SJSA1 (cell line): ENCODE measurements around the gene PDGFC. TPM values are rescaled to one million over a fixed set of nuclear protein-coding genes. Genes with fewer than 3 reads are reported as not detected.
A peak's percentile ranks its signal among the peaks of the same experiment; 100 is the strongest.
"Not testable (repeated sequence)": the region's sequence is repeated elsewhere in the genome, so short reads cannot be mapped to it uniquely, and the experiment has no call there.

Experiments used
- DNase-seq, 2 experiments: peaks; one replicate each; pipeline ENCODE4 v3.0.0-alpha.2; 2015 to 2020; ENCODE audit warnings: low spot score in 2 of 2, low read depth in 1 of 2
- H3K27ac ChIP-seq: fragments of 250-450 bp; sonication (Bioruptor Pico); 2 replicates; pipeline ENCODE4 v1.5.1; 2020; ENCODE audit warnings: mild to moderate bottlenecking, moderate library complexity
- H3K27me3 ChIP-seq: fragments of 250-450 bp; sonication (Bioruptor Pico); replicated peaks from 2 replicates; pipeline ENCODE4 v1.5.1; 2020; ENCODE audit warnings: mild to moderate bottlenecking, moderate library complexity
- H3K36me3 ChIP-seq: fragments of 250-450 bp; sonication (Bioruptor Pico); 2 replicates; pipeline ENCODE4 v1.5.1; 2020; ENCODE audit warnings: mild to moderate bottlenecking
- H3K4me1 ChIP-seq: fragments of 250-450 bp; sonication (Bioruptor Pico); replicated peaks from 2 replicates; pipeline ENCODE4 v1.6.1; 2021; ENCODE audit warnings: mild to moderate bottlenecking
- H3K4me3 ChIP-seq: fragments of 250-450 bp; sonication (Bioruptor Pico); 2 replicates; pipeline ENCODE4 v1.5.1; 2020; ENCODE audit warnings: mild to moderate bottlenecking
- H3K9me3 ChIP-seq: fragments of 250-450 bp; sonication (Bioruptor Pico); replicated peaks from 2 replicates; pipeline ENCODE4 v1.5.1; 2020; ENCODE audit warnings: mild to moderate bottlenecking
- total RNA-seq: library from RNA; depleted of rRNA; stranded (reverse); fragments of >200 nt; shearing (Covaris generic); gene quantifications from 2 replicates; pipeline ENCODE4 v1.2.3, GENCODE V29; 2014

Gene PDGFC
- total RNA-seq, 1 experiment from 2014 or later, result 63.0 TPM

GRCh38 chr4:156939139-156939538 lies 32.5 kb downstream of the PDGFC start:
- H3K9me3 ChIP-seq, result no peaks in the 10 kb centered on the region
- peak overlapping the region; percentile 49 for H3K27ac ChIP-seq
- no peaks in the 10 kb centered on the region for H3K27me3 ChIP-seq
- H3K4me3 ChIP-seq, result no peak overlapping the region
- H3K36me3 ChIP-seq, result no peaks in the 10 kb centered on the region
- no peak for DNase-seq
- H3K4me1 ChIP-seq, result peaks cover 41% of the 10 kb centered on the region

DNA sequence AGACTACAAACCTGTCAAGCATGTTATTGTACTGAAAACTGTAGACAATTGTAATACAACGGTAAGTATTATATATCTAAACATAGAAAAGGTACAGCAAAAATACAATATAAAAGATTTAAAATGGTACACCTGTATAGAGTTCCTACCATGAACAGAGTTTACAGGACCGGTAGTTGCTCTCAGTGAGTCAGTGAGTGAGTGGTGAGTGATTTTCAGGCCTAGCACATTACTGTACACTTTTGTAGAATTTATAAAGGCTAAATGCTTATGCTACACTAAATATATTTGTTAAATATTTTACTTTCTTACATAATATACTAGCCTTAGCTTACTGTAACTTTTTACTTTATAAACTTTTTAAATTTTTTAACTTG lies 37.4 kb downstream of the PDGFC start:
- DNase-seq, result no peak
- H3K4me3 ChIP-seq, result no peak overlapping the region
- H3K36me3 ChIP-seq, result no peaks in the 10 kb centered on the region
- H3K9me3 ChIP-seq, result peaks cover 5% of the 10 kb centered on the region; the same call in 1 of the 2 replicates
- H3K4me1 ChIP-seq, result peaks cover 43% of the 10 kb centered on the region
- H3K27ac ChIP-seq, result peak overlapping the region; percentile 33
- no peaks in the 10 kb centered on the region for H3K27me3 ChIP-seq

DNA sequence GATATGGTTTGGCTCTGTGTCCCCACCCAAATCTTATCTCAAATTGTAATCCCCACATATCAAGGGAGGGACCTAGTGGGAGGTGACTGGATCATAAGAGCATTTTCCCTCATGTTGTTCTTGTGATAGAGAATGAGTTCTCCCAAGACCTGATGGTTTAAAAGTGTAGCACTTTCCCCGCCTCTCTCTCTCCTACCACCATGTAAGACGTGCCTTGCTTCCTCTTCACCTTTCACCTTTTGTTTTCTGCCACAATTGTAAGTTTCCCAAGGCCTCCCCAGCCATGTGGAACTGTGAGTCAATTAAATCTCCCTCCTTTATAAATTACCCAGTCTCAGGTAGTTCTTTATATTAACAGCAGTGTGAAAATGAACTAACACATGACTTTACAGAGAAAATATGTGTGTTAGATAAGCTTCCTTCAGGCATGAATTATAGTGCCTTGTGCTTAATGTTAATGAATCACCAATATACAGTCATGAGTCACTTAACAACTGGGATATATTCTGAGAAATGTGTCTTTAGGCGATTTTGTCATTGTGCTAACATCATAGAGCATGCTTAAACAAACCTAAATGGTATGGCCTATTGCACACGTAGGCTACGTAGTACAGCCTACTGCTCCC lies 37.9 kb downstream of the PDGFC start:
- Histone ChIP-seq H3K9me3 (peaks cover 5% of the 10 kb centered on the region; the same call in 1 of the 2 replicates), H3K27me3 (no peaks in the 10 kb centered on the region), H3K36me3 (no peaks in the 10 kb centered on the region), H3K27ac (peak overlapping the region; percentile 33), H3K4me1 (peaks cover 44% of the 10 kb centered on the region), H3K4me3 (no peak overlapping the region)
- DNase-seq, result peak in 1 of 2 experiments; percentile 48

GRCh38 chr4:156932360-156932759 lies 39.2 kb downstream of the PDGFC start:
- peaks cover 47% of the 10 kb centered on the region for H3K4me1 ChIP-seq
- not testable (repeated sequence) for H3K4me3 ChIP-seq, DNase-seq, H3K36me3 ChIP-seq, H3K27me3 ChIP-seq, H3K9me3 ChIP-seq
- H3K27ac ChIP-seq, result 0 out of 2 replicates have a peak overlapping the region, but pooled peaks have one; percentile 88

- DNase-seq, result peak; percentile 87 to 95
- H3K27me3 ChIP-seq, result no peaks in the 10 kb centered on the region
- H3K4me3 ChIP-seq, result no peak overlapping the region
- H3K36me3 ChIP-seq, result peaks cover 2% of the 10 kb centered on the region
- H3K9me3 ChIP-seq, result peaks cover 5% of the 10 kb centered on the region; the same call in 1 of the 2 replicates
- H3K4me1 ChIP-seq, result peaks cover 47% of the 10 kb centered on the region
- peak overlapping the region; percentile 88 for H3K27ac ChIP-seq
Measured at GRCh38 chr4:156931267-156931666, 40.3 kb downstream of the PDGFC start.

DNA sequence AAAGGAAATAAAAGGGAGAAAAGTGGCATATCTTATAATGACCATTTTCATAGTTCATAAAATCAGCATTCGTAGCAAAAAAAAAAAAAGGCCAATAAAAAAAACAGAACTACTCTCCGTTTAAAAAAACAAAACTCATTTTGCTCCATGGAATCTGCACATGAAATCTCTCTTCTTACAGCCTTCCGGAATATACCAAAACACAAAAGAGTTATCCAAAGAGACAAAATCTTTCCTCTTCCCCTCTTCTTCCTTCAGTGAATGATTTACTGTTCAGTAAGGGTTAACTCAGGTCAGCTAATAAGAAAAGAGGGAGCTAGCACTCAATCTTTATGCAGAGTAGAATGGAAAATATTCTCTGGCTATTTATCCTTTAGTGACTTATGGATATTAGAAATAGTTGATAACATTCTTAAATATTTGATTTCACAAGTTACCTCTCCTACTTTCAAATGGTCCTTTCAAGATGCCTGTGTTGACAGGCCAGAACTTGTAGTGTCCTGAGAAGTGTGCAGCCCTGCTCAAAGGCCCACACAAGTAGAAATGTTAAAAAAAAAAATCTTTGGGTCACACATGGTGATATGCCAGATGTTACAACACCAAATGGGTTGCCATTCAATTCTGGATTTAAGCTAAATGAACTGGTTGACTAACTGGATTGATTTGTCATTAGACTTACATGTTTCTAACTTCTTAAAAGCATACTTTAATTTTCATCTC lies 42.1 kb downstream of the PDGFC start:
- H3K36me3 ChIP-seq, result peaks cover 2% of the 10 kb centered on the region
- peak overlapping the region; percentile 88 for H3K27ac ChIP-seq
- H3K4me1 ChIP-seq, result peaks cover 47% of the 10 kb centered on the region
- no peak overlapping the region for H3K4me3 ChIP-seq
- peaks cover 5% of the 10 kb centered on the region; the same call in 1 of the 2 replicates for H3K9me3 ChIP-seq
- H3K27me3 ChIP-seq, result no peaks in the 10 kb centered on the region
- DNase-seq, result peak in 1 of 2 experiments; percentile 53

DNA sequence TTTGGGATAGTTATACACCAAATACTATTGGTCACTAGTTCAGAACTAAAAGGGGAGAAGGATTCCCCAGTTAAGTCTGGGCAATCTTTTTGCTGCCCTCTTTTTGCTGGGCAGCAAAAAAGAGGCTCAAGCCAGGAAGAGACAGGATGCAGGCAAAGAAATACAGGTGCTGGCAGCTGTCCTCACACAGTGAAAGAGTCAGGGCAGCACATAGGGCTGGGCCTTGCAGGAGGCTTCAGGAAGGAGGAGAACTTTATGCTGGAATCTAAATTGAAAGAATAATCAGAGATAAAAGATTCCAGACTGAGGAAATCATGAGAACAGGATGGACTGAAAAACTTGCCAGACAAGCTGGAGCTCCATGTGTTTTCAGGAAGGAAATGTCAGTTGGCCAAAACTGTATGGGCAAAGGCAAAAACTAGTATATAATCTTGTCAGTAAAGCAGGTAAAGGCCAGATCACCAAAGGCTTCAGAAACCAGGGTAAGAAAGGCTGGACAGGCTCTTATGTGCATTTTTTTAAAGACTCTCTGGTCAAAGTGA lies 46.8 kb downstream of the PDGFC start:
- H3K4me3 ChIP-seq, result no peak overlapping the region

GRCh38 chr4:156923525-156923924 lies 48.1 kb downstream of the PDGFC start:
- peaks cover 2% of the 10 kb centered on the region for H3K36me3 ChIP-seq
- no peak overlapping the region for H3K4me3 ChIP-seq
- peaks cover 6% of the 10 kb centered on the region; the same call in 1 of the 2 replicates for H3K4me1 ChIP-seq
- no peak for DNase-seq
- no peaks in the 10 kb centered on the region for H3K9me3 ChIP-seq
- no peak overlapping the region for H3K27ac ChIP-seq
- H3K27me3 ChIP-seq, result no peaks in the 10 kb centered on the region

More for the DNA sequence above, 46.8 kb downstream of the PDGFC start:
- no peak overlapping the region for H3K27ac ChIP-seq
- H3K27me3 ChIP-seq, result no peaks in the 10 kb centered on the region
- peaks cover 19% of the 10 kb centered on the region for H3K4me1 ChIP-seq
- H3K36me3 ChIP-seq, result peaks cover 2% of the 10 kb centered on the region
- DNase-seq, result no peak
- H3K9me3 ChIP-seq, result no peaks in the 10 kb centered on the region

DNA sequence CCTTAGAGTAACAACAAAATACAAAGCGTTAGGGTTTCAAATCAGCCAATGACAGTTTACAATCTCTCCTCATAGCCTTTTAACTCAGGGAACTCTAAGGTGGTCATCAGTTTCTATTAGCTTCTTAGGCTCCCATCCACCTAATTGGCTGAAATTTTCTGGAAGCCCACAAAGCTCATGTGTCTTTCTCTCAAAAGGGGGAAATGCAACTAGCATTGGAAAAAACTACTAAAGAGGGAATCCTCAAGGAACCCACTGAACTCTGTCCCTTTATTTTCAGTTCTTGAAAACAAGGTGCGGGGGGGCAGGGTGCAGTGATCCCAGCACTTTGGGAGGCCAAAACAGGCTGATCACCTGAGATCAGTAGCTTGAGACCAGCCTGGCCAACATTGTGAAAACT lies 56.4 kb downstream of the PDGFC start:
- H3K27me3 ChIP-seq, result no peaks in the 10 kb centered on the region
- no peaks in the 10 kb centered on the region for H3K4me1 ChIP-seq
- H3K27ac ChIP-seq, result no peak overlapping the region
- H3K9me3 ChIP-seq, result no peaks in the 10 kb centered on the region
- no peaks in the 10 kb centered on the region; the same call in 1 of the 2 replicates for H3K36me3 ChIP-seq
- no peak overlapping the region for H3K4me3 ChIP-seq
- no peak for DNase-seq

- Histone ChIP-seq H3K27ac (no peak overlapping the region), H3K4me1 (no peaks in the 10 kb centered on the region), H3K9me3 (no peaks in the 10 kb centered on the region), H3K27me3 (no peaks in the 10 kb centered on the region), H3K36me3 (no peaks in the 10 kb centered on the region; the same call in 1 of the 2 replicates), H3K4me3 (no peak overlapping the region)
- no peak for DNase-seq
Measured at GRCh38 chr4:156913234-156913633, 58.4 kb downstream of the PDGFC start.

GRCh38 chr4:156909010-156909409 lies 62.6 kb downstream of the PDGFC start:
- no peaks in the 10 kb centered on the region for H3K9me3 ChIP-seq

DNA sequence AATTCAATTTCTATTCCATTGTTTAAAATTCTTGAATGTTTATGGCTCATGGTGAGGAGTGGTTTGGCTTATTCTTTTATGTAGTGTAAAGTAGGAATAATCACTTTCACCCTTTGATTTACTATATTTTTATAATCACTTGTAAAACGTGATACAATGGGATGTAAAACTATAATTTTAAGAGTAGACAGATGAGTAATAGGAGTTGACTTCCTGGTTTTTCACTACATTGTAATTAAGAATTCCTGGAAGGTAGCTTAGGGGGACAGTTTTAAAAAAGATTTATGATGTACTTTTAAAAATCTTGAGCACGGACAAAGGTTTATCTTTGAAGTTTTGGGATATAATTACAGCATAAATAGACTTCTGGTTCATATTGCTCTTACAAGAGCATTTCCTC lies 65.3 kb downstream of the PDGFC start:
- H3K9me3 ChIP-seq, result no peaks in the 10 kb centered on the region
- no peak overlapping the region for H3K27ac ChIP-seq
- no peaks in the 10 kb centered on the region for H3K27me3 ChIP-seq
- no peaks in the 10 kb centered on the region for H3K36me3 ChIP-seq
- peaks cover 4% of the 10 kb centered on the region; the same call in 1 of the 2 replicates for H3K4me1 ChIP-seq
- DNase-seq, result no peak
- no peak overlapping the region for H3K4me3 ChIP-seq

More at GRCh38 chr4:156909010-156909409, 62.6 kb downstream of the PDGFC start:
- H3K4me1 ChIP-seq, result peaks cover 4% of the 10 kb centered on the region; the same call in 1 of the 2 replicates
- no peak for DNase-seq
- H3K36me3 ChIP-seq, result no peaks in the 10 kb centered on the region; the same call in 1 of the 2 replicates
- H3K27me3 ChIP-seq, result no peaks in the 10 kb centered on the region
- H3K4me3 ChIP-seq, result no peak overlapping the region
- H3K27ac ChIP-seq, result no peak overlapping the region

GRCh38 chr4:156901871-156902270 lies 69.7 kb downstream of the PDGFC start:
- H3K4me3 ChIP-seq, result no peak overlapping the region

More at GRCh38 chr4:156901871-156902270, 69.7 kb downstream of the PDGFC start:
- Histone ChIP-seq H3K27ac (no peak overlapping the region), H3K4me1 (peaks cover 4% of the 10 kb centered on the region; the same call in 1 of the 2 replicates), H3K36me3 (no peaks in the 10 kb centered on the region), H3K27me3 (no peaks in the 10 kb centered on the region), H3K9me3 (no peaks in the 10 kb centered on the region)
- DNase-seq, result no peak
